ENCODE data around the gene F12.

DNA sequence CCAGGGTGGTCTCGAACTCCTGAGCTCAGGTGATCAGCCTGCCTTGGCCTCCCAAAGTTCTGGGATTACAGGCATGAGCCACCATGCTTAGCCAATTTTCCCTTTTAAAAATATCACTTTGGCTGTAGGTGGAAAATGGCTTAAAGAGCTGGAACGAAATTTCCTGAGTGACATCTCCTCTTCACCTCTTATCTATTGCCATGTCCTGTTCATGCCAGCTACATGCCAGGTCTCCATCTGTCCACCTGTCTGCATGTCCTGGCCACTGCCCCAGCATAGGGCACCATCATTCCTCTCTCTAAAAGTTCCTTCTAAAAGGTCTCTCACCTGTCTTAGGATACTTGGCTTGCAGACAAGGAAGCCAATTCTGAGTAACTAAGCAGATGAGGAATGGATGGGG, 14.3 kb upstream of the F12 start:
- TF ChIP-seq TCF7L2 (IDR thresholded peaks at IDR 0.05; ENCODE audit: borderline replicate concordance, extremely low read depth, insufficient read depth, insufficient read length) (no peak), JUND (IDR thresholded peaks at IDR 0.05) (no peak), SRF (IDR thresholded peaks at IDR 0.05; ENCODE audit: low read depth) (no peak), POLR2AphosphoS5 (IDR thresholded peaks at IDR 0.05; ENCODE audit: low read depth, low read length) (no peak), EZH2 (IDR thresholded peaks at IDR 0.05) (no peak), EZH2phosphoT487 (IDR thresholded peaks at IDR 0.05; ENCODE audit: borderline replicate concordance) (no peak), ZNF274 (IDR thresholded peaks at IDR 0.05; ENCODE audit: low read depth, low read length) (no peak)
- TF ChIP-seq, protein P1, sequence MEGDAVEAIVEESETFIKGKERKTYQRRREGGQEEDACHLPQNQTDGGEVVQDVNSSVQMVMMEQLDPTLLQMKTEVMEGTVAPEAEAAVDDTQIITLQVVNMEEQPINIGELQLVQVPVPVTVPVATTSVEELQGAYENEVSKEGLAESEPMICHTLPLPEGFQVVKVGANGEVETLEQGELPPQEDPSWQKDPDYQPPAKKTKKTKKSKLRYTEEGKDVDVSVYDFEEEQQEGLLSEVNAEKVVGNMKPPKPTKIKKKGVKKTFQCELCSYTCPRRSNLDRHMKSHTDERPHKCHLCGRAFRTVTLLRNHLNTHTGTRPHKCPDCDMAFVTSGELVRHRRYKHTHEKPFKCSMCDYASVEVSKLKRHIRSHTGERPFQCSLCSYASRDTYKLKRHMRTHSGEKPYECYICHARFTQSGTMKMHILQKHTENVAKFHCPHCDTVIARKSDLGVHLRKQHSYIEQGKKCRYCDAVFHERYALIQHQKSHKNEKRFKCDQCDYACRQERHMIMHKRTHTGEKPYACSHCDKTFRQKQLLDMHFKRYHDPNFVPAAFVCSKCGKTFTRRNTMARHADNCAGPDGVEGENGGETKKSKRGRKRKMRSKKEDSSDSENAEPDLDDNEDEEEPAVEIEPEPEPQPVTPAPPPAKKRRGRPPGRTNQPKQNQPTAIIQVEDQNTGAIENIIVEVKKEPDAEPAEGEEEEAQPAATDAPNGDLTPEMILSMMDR (IDR thresholded peaks at IDR 0.05 in 2 of 3, conservative IDR thresholded peaks at IDR 0.05 in 1 of 3; ENCODE audit: borderline replicate concordance in 1 of 3, insufficient read depth in 1 of 3, low read depth in 2 of 3, low read length in 2 of 3), result no peak
- TF ChIP-seq, protein P2, sequence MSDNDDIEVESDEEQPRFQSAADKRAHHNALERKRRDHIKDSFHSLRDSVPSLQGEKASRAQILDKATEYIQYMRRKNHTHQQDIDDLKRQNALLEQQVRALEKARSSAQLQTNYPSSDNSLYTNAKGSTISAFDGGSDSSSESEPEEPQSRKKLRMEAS (IDR thresholded peaks at IDR 0.05), result no peak
- TF ChIP-seq, protein P3, sequence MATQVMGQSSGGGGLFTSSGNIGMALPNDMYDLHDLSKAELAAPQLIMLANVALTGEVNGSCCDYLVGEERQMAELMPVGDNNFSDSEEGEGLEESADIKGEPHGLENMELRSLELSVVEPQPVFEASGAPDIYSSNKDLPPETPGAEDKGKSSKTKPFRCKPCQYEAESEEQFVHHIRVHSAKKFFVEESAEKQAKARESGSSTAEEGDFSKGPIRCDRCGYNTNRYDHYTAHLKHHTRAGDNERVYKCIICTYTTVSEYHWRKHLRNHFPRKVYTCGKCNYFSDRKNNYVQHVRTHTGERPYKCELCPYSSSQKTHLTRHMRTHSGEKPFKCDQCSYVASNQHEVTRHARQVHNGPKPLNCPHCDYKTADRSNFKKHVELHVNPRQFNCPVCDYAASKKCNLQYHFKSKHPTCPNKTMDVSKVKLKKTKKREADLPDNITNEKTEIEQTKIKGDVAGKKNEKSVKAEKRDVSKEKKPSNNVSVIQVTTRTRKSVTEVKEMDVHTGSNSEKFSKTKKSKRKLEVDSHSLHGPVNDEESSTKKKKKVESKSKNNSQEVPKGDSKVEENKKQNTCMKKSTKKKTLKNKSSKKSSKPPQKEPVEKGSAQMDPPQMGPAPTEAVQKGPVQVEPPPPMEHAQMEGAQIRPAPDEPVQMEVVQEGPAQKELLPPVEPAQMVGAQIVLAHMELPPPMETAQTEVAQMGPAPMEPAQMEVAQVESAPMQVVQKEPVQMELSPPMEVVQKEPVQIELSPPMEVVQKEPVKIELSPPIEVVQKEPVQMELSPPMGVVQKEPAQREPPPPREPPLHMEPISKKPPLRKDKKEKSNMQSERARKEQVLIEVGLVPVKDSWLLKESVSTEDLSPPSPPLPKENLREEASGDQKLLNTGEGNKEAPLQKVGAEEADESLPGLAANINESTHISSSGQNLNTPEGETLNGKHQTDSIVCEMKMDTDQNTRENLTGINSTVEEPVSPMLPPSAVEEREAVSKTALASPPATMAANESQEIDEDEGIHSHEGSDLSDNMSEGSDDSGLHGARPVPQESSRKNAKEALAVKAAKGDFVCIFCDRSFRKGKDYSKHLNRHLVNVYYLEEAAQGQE (IDR thresholded peaks at IDR 0.05; ENCODE audit: low read depth), result no peak
- TF ChIP-seq, protein P4, sequence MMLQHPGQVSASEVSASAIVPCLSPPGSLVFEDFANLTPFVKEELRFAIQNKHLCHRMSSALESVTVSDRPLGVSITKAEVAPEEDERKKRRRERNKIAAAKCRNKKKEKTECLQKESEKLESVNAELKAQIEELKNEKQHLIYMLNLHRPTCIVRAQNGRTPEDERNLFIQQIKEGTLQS (IDR thresholded peaks at IDR 0.05), result no peak
